Adipocyte (in vitro differentiated cells): Measurements from ENCODE around the gene LHFPL5.

ENCODE experiments used
- DNase-seq: peaks from one replicate; pipeline ENCODE4 v3.0.0-alpha.2; 2015; ENCODE audit warnings: low read depth
- H3K27me3 ChIP-seq: replicated peaks from 2 replicates; pipeline ENCODE4 v1.7.0; 2013; ENCODE audit warnings: mild to moderate bottlenecking, low read length, moderate library complexity; ENCODE audit not compliant: control insufficient read depth, insufficient read depth
- H3K36me3 ChIP-seq: 2 replicates; pipeline ENCODE4 v1.7.0; 2013; ENCODE audit warnings: low read length, mild to moderate bottlenecking, moderate library complexity; ENCODE audit not compliant: control insufficient read depth, insufficient read depth, severe bottlenecking
- H3K4me1 ChIP-seq: 2 replicates; pipeline ENCODE4 v1.7.0; 2013; ENCODE audit warnings: mild to moderate bottlenecking, low read length, moderate library complexity; ENCODE audit not compliant: control insufficient read depth, insufficient read depth
- H3K4me3 ChIP-seq: 2 replicates; pipeline ENCODE4 v1.7.0; 2013; ENCODE audit warnings: mild to moderate bottlenecking, low read length, moderate library complexity
- H3K9ac ChIP-seq: 2 replicates; pipeline ENCODE4 v1.7.0; 2013; ENCODE audit warnings: mild to moderate bottlenecking, low read length, moderate library complexity
- H3K9me3 ChIP-seq: 2 replicates; pipeline ENCODE4 v1.7.0; 2013; ENCODE audit warnings: mild to moderate bottlenecking, low read length, moderate library complexity; ENCODE audit not compliant: control insufficient read depth

Gene LHFPL5

GRCh38 chr6:35804996-35805736 is at the start of gene LHFPL5:
Gene LHFPL5 (plus strand): TSS chr6:35805352. CDS start chr6:35805671, 319 bp downstream.
- Histone ChIP-seq H3K9me3 (no peaks in the 10 kb centered on the region), H3K27me3 (peaks cover 25% of the 10 kb centered on the region), H3K4me1 (no peaks in the 10 kb centered on the region), H3K36me3 (no peaks in the 10 kb centered on the region), H3K4me3 (peak within 1 kb of the TSS; percentile 52), H3K9ac (no peak within 1 kb of the TSS)
- peak; percentile 70 for DNase-seq

- no peaks in the 10 kb centered on the region for H3K4me1 ChIP-seq
- no peak for DNase-seq
- no peaks in the 10 kb centered on the region for H3K9me3 ChIP-seq
- peaks cover 31% of the 10 kb centered on the region for H3K27me3 ChIP-seq
- H3K36me3 ChIP-seq: no peaks in the 10 kb centered on the region
- H3K4me3 ChIP-seq: no peak overlapping the region
- no peak overlapping the region for H3K9ac ChIP-seq
Observed at GRCh38 chr6:35757456-35758123, 47.6 kb upstream of the LHFPL5 start.

DNA sequence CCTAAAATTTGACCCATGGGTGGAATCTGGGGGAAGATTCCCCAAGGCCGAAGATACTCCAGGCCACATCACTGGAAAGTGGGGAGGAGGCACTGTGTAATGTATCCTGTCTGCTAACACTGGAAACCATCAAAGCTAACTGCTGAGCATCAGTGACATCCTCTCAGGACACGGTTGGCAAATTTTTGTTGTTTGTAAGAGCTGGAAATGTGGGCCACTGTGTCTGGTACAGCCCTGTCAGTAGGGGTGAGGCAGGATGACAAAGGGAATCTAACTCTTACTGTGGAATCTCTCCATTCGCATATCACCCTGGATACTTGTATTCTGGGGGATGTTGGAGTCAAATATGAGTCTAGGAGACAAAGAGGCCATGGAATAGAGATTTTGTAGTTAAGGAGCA is 45.7 kb upstream of the LHFPL5 start:
- no peak for DNase-seq
- H3K4me3 ChIP-seq: no peak overlapping the region
- H3K4me1 ChIP-seq: no peaks in the 10 kb centered on the region
- no peak overlapping the region for H3K9ac ChIP-seq
- no peaks in the 10 kb centered on the region for H3K36me3 ChIP-seq
- H3K27me3 ChIP-seq: peaks cover 43% of the 10 kb centered on the region
- no peaks in the 10 kb centered on the region for H3K9me3 ChIP-seq

DNA sequence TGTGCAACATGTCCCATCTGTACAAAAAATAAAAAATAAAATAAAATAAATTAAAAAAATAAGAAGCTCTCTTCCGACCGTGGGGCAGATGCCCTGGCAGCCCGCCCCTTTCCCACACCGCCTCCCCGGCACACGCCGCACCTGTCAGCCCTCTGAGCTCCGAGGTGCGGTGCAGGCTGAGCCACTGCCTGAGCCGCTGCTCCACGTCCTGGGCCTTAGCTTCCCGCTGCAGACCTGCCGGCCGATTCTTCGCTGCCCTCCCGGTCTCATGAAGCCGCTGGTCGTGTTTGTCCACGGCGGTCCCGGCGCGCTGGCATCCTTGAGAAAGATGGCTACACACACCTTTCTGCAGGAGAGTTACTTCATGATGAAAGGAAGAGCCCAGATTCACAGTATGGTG is 39.4 kb upstream of the LHFPL5 start:
- H3K4me1 ChIP-seq: no peaks in the 10 kb centered on the region
- peaks cover 49% of the 10 kb centered on the region for H3K27me3 ChIP-seq
- no peak overlapping the region for H3K9ac ChIP-seq
- H3K4me3 ChIP-seq: no peak overlapping the region
- H3K9me3 ChIP-seq: no peaks in the 10 kb centered on the region
- DNase-seq: no peak
- no peaks in the 10 kb centered on the region for H3K36me3 ChIP-seq

DNA sequence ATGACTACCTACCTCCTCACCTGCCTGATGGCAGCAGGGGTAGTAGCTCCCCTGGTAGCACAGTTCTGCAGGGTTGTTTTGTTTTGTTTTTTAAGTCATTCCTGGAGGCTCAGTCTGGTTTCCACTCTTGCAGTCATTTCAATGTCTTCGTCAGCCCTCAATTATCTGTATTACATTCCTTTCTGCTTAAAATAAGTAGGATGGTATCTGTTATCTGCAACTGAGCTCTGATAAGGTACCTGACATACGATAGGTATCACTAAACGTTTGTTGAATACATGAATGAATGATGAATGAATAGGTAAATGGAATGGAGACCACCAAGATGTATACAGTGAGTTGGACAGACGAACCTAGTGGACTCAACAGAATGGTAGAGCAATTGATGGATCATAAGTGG is 35.9 kb upstream of the LHFPL5 start:
- H3K9ac ChIP-seq: no peak overlapping the region
- H3K9me3 ChIP-seq: no peaks in the 10 kb centered on the region
- no peak overlapping the region for H3K4me3 ChIP-seq
- no peak for DNase-seq
- no peaks in the 10 kb centered on the region for H3K4me1 ChIP-seq
- no peaks in the 10 kb centered on the region for H3K36me3 ChIP-seq
- peaks cover 54% of the 10 kb centered on the region for H3K27me3 ChIP-seq

- peaks cover 64% of the 10 kb centered on the region for H3K27me3 ChIP-seq
- no peaks in the 10 kb centered on the region for H3K9me3 ChIP-seq
- H3K9ac ChIP-seq: no peak overlapping the region
- H3K4me1 ChIP-seq: no peaks in the 10 kb centered on the region
- H3K36me3 ChIP-seq: no peaks in the 10 kb centered on the region
- H3K4me3 ChIP-seq: no peak overlapping the region
- no peak for DNase-seq
Observed at GRCh38 chr6:35771343-35771627, 33.9 kb upstream of the LHFPL5 start.

- DNase-seq: no peak
- peaks cover 65% of the 10 kb centered on the region for H3K27me3 ChIP-seq
- H3K9ac ChIP-seq: no peak overlapping the region
- H3K4me3 ChIP-seq: no peak overlapping the region
- H3K36me3 ChIP-seq: no peaks in the 10 kb centered on the region
- H3K9me3 ChIP-seq: no peaks in the 10 kb centered on the region
- H3K4me1 ChIP-seq: no peaks in the 10 kb centered on the region
Observed at GRCh38 chr6:35774116-35774794, 30.9 kb upstream of the LHFPL5 start.

DNA sequence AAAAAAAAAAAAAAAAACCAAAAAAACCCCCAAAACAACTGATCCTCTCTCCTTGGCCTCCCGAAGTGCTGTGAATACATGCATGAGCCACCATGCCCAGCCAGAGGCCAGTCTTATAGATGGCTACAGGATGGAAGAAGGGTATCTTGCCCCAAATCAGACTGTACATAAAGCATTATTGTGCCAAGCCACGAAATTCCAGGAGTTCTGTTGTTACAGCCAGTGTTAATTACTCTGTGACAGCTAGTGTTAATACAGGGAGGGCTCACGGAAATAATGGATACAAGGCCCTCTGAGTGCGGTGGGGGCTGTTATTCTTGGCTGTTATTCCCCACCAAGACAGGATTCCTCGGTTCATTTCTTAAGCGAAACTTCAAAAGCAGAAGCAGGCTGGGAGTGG is 30.1 kb upstream of the LHFPL5 start:
- DNase-seq: no peak
- Histone ChIP-seq H3K36me3 (no peaks in the 10 kb centered on the region), H3K9me3 (no peaks in the 10 kb centered on the region), H3K4me3 (no peak overlapping the region), H3K9ac (no peak overlapping the region), H3K27me3 (peaks cover 64% of the 10 kb centered on the region), H3K4me1 (no peaks in the 10 kb centered on the region)

DNA sequence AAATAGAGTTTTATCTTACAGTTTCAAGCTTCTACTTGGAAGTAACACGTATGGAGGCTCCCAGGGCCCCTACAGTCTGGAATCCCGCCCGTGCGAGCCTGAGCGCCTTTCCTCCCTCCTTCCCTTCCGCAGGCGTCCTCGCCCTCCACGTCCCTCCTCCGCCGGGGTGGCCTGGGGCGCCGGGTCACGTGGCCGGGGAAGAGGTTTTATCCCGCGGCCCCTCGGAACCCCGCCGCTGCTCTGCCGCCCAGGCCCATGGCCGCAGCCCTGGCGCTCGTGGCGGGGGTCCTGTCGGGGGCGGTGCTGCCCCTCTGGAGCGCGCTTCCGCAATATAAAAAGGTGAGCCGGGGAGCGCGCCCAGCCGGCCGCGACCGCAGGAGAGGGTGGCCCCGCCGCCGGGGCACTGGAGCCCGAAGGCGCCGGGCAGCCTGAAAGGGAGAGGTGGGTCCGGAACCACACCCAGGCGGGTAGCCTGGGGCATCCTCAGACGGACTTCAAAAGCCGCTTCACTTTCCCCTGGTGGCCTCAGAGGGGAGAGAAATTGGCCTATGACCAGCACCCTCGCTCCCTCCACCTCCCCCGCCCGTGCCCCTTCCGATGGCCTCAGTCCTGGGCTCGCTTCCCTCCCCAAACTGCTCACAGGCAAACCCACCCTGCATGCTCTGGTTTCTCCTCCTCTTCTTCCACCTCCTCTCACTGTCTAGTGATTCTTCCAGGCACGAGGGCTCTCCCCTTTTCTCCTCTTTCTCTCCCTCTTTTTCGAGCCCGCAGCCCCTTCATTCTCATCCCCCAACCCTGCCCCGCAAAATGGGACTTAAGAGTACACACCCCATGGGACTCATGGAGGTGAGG is 28.6 kb upstream of the LHFPL5 start, which contains the start of gene CLPSL2:
TSS of gene CLPSL2 (plus strand) at position 235 of the 852 bp plus-strand sequence. CDS start at position 256, 21 bp downstream.
- H3K9me3 ChIP-seq: no peaks in the 10 kb centered on the region
- no peaks in the 10 kb centered on the region for H3K4me1 ChIP-seq
- peak; percentile 28 for DNase-seq
- H3K4me3 ChIP-seq: peak within 1 kb of the TSS; percentile 27
- H3K36me3 ChIP-seq: no peaks in the 10 kb centered on the region
- no peak within 1 kb of the TSS for H3K9ac ChIP-seq
- H3K27me3 ChIP-seq: peaks cover 61% of the 10 kb centered on the region

DNA sequence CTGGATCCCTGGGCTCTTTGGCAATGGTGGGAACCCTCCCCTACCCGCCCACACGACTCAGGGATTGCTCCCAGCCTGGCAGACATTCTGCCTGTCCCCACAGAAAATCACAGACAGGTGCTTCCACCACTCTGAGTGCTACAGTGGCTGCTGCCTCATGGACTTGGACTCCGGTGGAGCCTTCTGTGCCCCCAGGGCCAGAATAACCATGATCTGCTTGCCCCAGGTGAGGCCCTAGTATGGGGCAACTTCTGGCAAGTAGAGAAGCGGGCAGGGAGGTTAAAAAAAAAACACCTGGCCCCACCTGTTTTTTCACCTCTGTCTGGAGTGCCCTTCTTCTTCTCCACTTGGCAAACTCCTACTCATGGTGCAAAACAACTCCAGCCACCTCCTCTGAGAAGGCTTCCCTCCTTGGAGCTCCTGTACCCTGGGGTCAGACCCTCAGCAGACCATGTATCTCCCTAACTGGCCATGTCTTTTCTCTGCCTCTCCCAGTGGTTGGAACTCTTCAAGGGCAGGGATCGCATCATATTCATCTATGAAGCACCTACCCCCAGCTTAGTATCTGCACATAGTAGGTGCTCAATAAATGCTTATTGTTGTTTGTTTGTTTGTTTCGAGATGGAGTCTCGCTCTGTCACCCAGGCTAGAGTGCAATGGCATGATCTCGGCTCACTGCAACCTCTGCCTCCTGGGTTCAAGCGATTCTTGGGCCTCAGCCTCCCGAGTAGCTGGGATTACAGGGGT is 27.6 kb upstream of the LHFPL5 start:
- Histone ChIP-seq H3K27me3 (peaks cover 54% of the 10 kb centered on the region), H3K4me1 (no peaks in the 10 kb centered on the region), H3K9me3 (no peaks in the 10 kb centered on the region), H3K36me3 (no peaks in the 10 kb centered on the region), H3K4me3 (no peak overlapping the region), H3K9ac (no peak overlapping the region)
- no peak for DNase-seq
